NCI-H510A treated with DMSO at 0.1 percent for 48 hours (cell line): ENCODE results near the gene KNCN.

Source experiments
- DNase-seq: peaks from one replicate; lab custom pipeline; 2025; lab: John Stamatoyannopoulos, UW

The KNCN gene

DNA sequence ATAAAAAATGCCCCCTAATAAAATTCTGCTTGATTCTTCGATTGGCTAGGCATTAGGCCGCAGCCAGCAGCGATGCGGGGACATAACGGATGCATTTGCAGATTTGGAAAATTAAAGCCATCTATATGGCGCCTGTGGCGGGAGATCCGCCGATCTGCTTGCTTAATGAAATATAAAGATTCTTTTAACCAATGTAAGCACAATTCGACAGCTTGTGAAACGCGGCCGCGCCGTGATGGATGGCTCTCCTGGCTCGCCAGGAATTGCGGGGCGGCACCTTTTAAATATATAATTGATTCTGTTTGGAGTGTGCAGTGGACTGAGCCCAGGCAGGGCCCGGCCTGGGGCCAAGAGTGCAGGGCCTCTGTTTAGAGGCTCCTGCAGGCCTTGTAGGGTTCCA is 53.8 kb downstream of the KNCN start:
- DNase-seq: no peak

DNA sequence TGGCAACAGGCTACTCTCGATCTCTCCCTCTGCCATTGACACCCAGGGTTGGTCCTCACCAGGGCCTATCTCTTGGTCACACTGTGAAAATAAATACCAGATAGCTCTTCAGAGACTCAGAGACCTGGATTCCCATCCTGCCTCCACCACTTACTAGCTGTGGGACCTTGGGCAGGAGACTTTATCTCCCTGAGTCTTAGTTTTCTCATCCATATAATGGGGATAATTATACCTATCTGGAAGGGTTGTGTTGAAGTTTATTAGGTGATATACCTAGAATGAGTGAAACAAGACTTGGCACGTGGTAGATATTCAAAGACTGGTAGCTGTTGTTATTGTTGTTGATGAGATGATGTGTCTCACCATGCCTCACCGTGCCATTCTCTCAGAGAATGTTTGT is 54.4 kb downstream of the KNCN start:
- no peak for DNase-seq

DNA sequence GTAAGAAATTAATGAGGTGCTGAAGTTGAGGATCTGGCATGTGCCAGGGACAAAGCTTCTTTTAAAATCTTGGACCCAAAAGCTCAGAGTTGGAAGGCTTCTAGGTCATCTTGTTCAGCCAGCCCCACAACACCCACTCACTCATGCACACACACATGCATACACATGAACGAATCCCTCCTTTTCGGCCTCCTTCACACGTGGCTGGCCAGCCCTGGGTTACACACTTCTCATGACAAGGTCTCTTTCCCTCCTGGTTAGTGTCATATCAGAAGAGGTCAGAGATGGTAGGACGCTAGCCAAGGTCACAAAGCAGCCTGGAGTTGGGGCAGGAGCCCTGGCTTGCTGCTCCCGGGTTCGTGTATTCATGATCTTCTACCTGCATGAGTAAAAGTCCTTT is 54.9 kb downstream of the KNCN start:
- DNase-seq: no peak

DNA sequence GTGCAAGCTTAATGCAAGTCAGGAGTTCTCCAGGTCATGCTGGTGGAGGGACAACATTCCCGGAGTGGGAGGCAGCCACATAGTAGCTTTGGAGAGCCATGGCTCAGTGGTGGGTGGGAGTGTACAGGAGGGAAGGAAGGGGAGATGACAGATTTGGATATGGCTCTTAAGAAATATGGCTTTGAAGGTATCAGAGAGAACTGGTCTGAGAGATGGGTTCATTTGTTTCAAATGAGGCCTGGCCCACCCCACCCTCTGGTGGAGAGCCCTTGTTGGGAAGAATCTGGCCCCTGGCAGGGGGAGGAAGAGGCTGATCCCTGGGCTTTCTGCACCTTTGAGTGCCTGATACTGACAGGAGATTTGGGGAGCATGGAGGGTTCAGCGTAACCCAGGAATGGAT is 55.7 kb downstream of the KNCN start:
- no peak for DNase-seq
